Measurements from ENCODE around the gene PTPRM.
A peak's percentile ranks its signal among the peaks of the same experiment; 100 is the strongest.

Gene PTPRM

DNA sequence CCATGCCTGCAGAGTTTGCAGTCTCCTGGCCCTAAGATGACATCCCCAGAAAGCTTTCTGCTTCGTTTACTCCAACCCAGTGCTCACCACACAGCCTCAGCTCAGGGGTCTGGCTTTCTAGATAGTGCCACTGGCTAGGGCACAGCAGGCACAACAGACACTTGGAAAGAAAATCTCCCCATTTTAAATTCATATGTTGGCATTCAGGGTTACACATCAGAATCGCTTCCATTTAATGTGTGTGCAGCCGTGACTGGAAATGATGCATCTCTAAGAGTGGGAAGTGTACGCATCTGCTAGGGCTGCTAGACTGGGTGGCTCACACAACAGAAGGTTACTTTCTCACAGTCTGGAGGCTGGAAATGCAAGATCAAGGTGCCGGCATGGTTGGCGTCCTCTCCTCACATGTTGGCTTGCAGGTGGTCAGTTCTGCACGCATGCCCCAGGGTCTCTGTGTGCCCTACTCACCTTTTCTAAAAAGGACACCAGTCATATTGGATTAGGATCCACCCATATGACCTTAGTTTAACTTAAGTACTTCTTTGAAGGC is 712.7 kb downstream of the PTPRM start:
- no peak for DNase-seq (ENCODE audit: low read depth in 2 of 2)

GRCh38 chr18:8283891-8284585 is 716.9 kb downstream of the PTPRM start:
- DNase-seq (ENCODE audit: low read depth in 2 of 2): peak in 1 of 2 experiments; percentile 35

GRCh38 chr18:8286303-8286702 is 719.2 kb downstream of the PTPRM start:
- DNase-seq (ENCODE audit: low read depth in 2 of 2): no peak

- DNase-seq (ENCODE audit: low read depth in 2 of 2): no peak
Measured at GRCh38 chr18:8287196-8287885, 720.2 kb downstream of the PTPRM start.

DNA sequence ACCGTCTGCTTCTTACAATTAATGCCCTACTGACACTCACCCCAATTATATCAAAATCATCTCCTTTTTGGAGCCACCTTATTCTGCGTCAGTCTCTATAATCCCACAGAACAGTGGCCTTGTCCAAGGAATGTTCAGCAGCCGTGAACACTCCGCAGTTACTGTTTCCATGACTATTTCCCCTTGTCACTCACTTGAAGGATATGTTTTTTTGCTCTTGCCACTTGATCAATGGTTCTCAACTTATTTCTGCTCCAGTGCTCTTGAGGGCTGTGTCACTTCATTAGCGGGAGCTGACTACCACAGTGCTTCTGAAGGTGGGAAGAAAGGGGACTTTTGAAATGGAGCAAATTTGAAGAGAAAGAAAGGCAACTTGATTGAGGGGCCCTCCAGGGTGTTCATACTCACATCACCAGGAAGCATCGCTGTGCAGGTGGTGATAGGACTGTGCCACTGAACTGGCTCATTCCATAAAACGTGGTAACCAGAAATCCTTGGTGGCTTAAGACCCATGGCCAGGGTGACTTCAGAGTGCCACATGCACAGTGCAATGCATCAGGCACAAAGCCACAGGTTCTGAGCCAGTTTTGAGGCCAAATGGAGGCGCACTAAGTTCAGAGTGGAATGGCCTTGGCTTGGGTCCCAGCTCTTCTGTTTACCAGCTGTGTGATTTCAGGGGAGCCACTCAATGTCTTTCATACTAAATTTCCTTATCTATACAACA is 721.5 kb downstream of the PTPRM start:
- no peak for DNase-seq (ENCODE audit: low read depth in 2 of 2)

GRCh38 chr18:8290435-8290834 is 723.3 kb downstream of the PTPRM start:
- DNase-seq (ENCODE audit: low read depth in 2 of 2): no peak

DNA sequence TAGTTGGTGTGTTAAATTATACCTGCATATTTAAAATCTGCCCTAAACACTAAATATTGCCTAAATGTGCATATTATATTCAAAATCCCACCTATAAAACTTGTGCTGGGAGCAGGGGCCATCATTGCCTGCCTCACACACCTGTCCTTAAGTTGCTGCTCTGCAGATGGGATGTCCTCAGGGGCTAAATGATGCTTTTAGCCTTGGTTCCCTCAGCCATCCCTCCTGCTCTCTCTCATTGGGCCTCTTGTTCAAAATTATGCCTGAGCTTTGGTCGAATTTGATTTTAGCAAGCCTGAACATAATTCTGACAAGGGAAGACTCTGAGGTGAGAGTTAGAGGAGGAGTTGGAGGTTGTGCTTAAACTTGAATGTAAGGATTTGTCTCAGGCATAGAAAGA is 723.8 kb downstream of the PTPRM start:
- DNase-seq (ENCODE audit: low read depth in 2 of 2): no peak

- no peak for DNase-seq (ENCODE audit: low read depth in 2 of 2)
Measured at GRCh38 chr18:8293184-8293583, 726.1 kb downstream of the PTPRM start.

DNA sequence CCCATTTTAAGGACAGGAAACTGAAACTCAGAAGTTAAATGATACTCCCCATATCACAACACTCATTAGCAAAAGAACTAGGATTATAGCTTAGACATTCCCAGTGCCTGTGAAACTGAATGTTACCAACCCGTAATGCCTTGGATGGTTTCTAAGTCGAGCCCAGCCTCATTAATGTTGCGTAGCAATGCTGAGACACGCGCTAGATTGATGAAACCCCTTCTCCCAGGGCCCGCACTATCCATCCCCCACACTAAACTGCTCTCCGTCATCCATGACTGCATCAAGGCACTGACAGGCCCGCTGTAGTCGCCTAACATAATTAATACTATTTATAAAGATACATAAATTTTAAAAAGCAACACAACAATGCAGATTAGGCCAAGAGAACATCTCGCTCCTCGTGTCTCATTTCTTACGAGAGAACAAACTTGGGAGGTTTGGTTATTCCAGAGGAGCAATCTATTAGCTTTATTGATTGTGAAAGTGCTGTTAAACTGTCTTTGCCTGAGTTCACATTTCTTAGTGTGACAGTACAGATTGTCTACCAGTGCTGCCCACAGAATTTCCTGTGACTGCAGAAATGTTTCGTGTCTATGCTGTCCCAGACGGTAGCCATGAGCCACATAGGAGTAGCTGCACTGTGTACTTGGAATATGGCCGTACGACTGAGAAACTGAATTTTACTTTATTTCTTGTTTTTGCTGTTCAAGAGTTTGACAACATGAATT is 729.9 kb downstream of the PTPRM start:
- DNase-seq (ENCODE audit: low read depth in 2 of 2): no peak

- no peak for DNase-seq (ENCODE audit: low read depth in 2 of 2)
Measured at GRCh38 chr18:8298186-8298585, 731.1 kb downstream of the PTPRM start.

- DNase-seq (ENCODE audit: low read depth in 2 of 2): no peak
Measured at GRCh38 chr18:8299054-8299980, 732.2 kb downstream of the PTPRM start.

DNA sequence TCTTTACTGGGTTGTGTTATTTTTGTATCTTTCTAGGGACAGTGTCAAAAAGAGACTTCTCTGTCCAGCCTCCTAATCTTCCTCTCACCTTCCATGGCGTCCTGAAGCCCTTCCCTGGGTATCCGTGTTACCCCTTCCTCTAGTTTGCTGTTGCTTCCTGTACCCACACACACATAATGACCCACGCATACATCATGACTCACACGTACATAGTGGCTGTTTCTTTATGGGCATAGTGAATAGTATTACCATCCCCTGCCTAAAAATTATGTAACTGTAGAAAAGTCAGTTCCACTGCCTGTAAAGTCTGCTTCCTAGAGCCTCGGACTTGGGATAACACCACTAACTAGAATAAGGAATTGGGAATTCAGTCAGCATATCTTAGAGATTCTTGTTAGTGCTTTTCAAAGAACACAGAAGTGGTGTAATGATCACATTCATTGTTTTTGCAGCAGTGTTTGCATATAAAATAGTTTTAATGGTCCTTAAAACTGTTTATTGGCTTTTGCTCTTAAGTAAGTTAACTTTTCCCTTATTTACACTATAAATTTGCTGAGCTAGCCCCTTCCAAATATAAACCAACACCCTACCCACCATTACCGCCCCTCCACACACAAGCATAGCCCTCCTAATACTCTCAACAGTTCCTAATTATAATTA is 733.8 kb downstream of the PTPRM start:
- no peak for DNase-seq (ENCODE audit: low read depth in 2 of 2)

- DNase-seq (ENCODE audit: low read depth in 2 of 2): peak in 1 of 2 experiments; percentile 32
Measured at GRCh38 chr18:8301427-8302172, 734.5 kb downstream of the PTPRM start.

DNA sequence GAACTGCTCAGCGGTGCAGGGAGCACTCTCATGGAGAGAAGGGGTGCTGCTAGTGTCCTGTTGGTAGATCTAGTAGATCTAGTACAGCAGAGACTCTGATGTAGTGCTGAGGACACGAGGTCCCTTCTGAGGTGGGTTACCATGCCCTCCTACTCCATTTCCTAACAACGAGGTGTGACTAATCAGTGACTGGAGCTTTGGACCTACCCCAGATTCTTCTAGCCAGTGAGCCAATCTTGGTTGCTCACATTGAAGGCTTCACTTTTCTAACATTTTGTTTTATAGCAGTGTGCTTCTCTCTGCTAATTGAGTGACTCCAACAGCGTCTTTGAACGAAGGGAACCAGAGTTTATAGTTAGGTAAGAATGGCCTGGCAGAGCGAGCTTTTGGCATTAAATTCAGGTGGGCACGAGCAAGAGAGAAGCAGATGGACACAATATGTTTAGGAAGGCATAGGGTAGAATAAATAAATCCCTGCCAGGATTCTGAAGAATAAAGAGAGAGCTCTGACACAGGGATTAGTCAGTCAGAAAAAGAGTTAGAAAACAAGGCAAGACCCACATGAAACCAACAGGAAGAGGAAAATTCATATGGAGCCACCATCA is 736.1 kb downstream of the PTPRM start:
- no peak for DNase-seq (ENCODE audit: low read depth in 2 of 2)

GRCh38 chr18:8307960-8308359 is 740.8 kb downstream of the PTPRM start:
- DNase-seq (ENCODE audit: low read depth in 2 of 2): no peak

GRCh38 chr18:8313043-8313442 is 745.9 kb downstream of the PTPRM start:
- no peak for DNase-seq (ENCODE audit: low read depth in 2 of 2)

DNA sequence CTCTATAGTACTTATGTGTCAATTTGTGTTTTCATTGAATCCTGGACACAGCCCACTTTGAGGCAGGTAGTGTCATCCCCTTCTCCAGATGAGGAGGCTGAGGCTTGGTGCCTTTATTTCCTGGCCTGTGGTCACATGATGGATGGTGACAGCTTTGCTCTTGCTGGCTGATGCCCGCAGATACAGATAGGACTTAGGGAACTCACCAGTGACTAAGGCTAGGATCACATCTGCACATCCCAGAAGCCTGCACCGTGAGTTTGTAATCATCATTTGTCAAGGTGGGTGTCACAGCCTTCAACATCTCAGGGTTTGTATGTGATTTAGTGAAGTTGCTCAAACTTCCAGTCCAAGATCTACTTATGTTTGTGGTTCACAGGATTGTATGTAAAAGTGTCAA is 747.0 kb downstream of the PTPRM start:
- no peak for DNase-seq (ENCODE audit: low read depth in 2 of 2)

DNA sequence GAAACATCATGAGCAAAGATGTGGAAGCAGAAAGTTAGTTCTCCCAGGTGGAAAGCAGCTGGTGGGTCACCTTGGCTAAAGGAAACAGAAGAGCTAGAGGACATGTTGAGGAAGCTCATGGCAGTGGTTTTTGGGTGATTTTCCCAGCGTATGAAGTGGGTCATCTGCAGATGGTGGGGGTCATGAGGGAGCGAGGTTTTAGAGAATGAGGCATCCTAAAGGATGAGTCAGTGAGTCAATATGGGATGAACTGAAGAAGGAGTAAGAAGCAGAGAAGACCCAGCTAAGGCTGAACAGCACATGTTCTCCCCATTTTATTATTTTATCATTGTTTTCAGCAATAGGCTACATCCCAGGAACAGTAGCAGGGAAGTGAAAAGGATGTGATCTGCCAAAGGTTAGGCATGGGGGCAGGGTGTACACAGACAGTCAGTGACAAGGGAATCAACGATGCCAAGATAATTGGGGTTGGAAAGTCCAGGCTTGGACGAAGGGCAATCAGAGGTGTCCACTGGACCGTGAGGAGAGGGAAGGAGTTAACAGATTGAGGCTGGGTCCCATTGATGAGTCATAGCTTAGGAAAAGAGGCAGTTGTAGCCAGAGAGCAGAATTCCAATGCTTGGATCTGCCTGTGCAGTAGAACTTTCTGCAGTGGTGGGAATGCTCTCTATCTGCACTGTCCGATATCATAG is 752.8 kb downstream of the PTPRM start:
- DNase-seq (ENCODE audit: low read depth in 2 of 2): no peak
